ENCODE measurements around the gene DAPP1. TPM values are rescaled to one million over a fixed set of nuclear protein-coding genes. Genes with fewer than 3 reads are reported as not detected.

Gene DAPP1
- total and polyA plus RNA-seq, 2 of the 8 experiments (the other 6 are each of a cell fraction or from before 2014, with no cell fraction given) = not detected

GRCh38 chr4:99846891-99847290 lies 30.3 kb downstream of the DAPP1 start:
- H4K91ac ChIP-seq (replicated peaks; ENCODE audit: insufficient read length, low read length) = no peak overlapping the region
- H2BK20ac ChIP-seq (ENCODE audit: low read length) = no peak overlapping the region
- H4K20me1 ChIP-seq (replicated peaks in 1 of 2; ENCODE audit: control insufficient read depth in 1 of 2, insufficient read depth in 2 of 2, low read length in 2 of 2) = no peaks in the 10 kb centered on the region
- no peaks in the 10 kb centered on the region for H3K27me3 ChIP-seq (replicated peaks in 1 of 4; ENCODE audit: control insufficient read depth in 3 of 4, extremely low read depth in 1 of 4, insufficient read depth in 3 of 4, low read length in 3 of 4)
- H3K23ac ChIP-seq (ENCODE audit: insufficient read length) = no peak overlapping the region
- H3K9ac ChIP-seq (replicated peaks in 1 of 4; ENCODE audit: extremely low read depth in 1 of 4, low read depth in 3 of 4, low read length in 3 of 4) = no peak overlapping the region
- H3K79me1 ChIP-seq (ENCODE audit: low read depth, low read length) = no peaks in the 10 kb centered on the region
- 76% methylated on average over 1 of the region's 1 CpG; no CpG with 5 or more reads in 1 of the 2 experiments for WGBS, 2 experiments (ENCODE audit: extremely low coverage in 1 of 2, insufficient coverage in 1 of 2, insufficient read length in 1 of 2, insufficient replicate concordance in 2 of 2, low coverage in 1 of 2, low lambda C conversion rate in 2 of 2, missing lambda C conversion rate in 1 of 2)
- H3K4me1 ChIP-seq (replicated peaks in 1 of 4; ENCODE audit: control insufficient read depth in 3 of 4, insufficient read depth in 4 of 4, low read length in 3 of 4) = no peaks in the 10 kb centered on the region
- no peak overlapping the region for H3K27ac ChIP-seq (ENCODE audit: low read depth, low read length)
- no peak overlapping the region for H3K4ac ChIP-seq (replicated peaks; ENCODE audit: insufficient read length, low read depth, low read length)
- no peak overlapping the region for H2AFZ ChIP-seq (ENCODE audit: low read length)
- H3K23me2 ChIP-seq (ENCODE audit: low read depth, low read length) = no peaks in the 10 kb centered on the region
- H2BK120ac ChIP-seq (replicated peaks; ENCODE audit: low read depth, low read length) = no peak overlapping the region
- H3K9me3 ChIP-seq (ENCODE audit: insufficient read depth in 2 of 2, low read depth in 1 of 2, low read length in 1 of 2) = no peaks in the 10 kb centered on the region
- no peak overlapping the region for H2BK5ac ChIP-seq (ENCODE audit: low read depth, low read length)
- no peak overlapping the region for H3K4me3 ChIP-seq (ENCODE audit: extremely low read depth in 1 of 4, insufficient read depth in 2 of 4, low read depth in 3 of 4, low read length in 4 of 4)
- H4K8ac ChIP-seq (ENCODE audit: extremely low read depth, insufficient read depth, low read length) = no peak overlapping the region
- no peak overlapping the region for H2BK15ac ChIP-seq (ENCODE audit: low read length)
- H3K79me2 ChIP-seq (ENCODE audit: control insufficient read depth in 1 of 2, insufficient read depth in 2 of 2, low read length in 2 of 2) = no peaks in the 10 kb centered on the region
- FAIRE-seq (no peak), DNase-seq (ENCODE audit: low read depth in 1 of 2, low spot score in 2 of 2) (no peak)
- H2BK12ac ChIP-seq (ENCODE audit: low read depth, low read length) = no peak overlapping the region
- no peak overlapping the region for H3K56ac ChIP-seq (replicated peaks; ENCODE audit: insufficient read length, low read depth, low read length)
- no peak overlapping the region for H3K14ac ChIP-seq (ENCODE audit: insufficient read length)
- no peak overlapping the region for H3K18ac ChIP-seq (ENCODE audit: extremely low read depth, low read length)
- POLR2A ChIA-PET (ENCODE audit: partially characterized antibody) = interaction anchor here (1.0 kb wide), 1 partner anchor 103 kb away, joined by 3 read pairs; the partner anchor contains the start of gene H2AZ1
- no peak overlapping the region for H4K5ac ChIP-seq (ENCODE audit: insufficient read length, low read depth, low read length)
- no peak overlapping the region for H2AK5ac ChIP-seq (ENCODE audit: low read depth, low read length)
- TF ChIP-seq ZNF274 (IDR thresholded peaks at IDR 0.05; ENCODE audit: borderline replicate concordance, extremely low read depth, low read length) (no peak), ATF2 (IDR thresholded peaks at IDR 0.05; ENCODE audit: low read length) (no peak), CBX8 (IDR thresholded peaks at IDR 0.05; ENCODE audit: borderline replicate concordance, low read depth, low read length) (no peak), EP300 (IDR thresholded peaks at IDR 0.05; ENCODE audit: borderline replicate concordance in 1 of 2, low read depth in 2 of 2, low read length in 2 of 2) (no peak), HDAC2 (IDR thresholded peaks at IDR 0.05; ENCODE audit: borderline replicate concordance in 1 of 2, low read depth in 2 of 2, low read length in 2 of 2) (no peak), CTCF (IDR thresholded peaks at IDR 0.05; ENCODE audit: control extremely low read depth in 1 of 3, insufficient read depth in 1 of 3, low read depth in 1 of 3, low read length in 3 of 3) (no peak), TAF1 (IDR thresholded peaks at IDR 0.05; ENCODE audit: low read depth, low read length) (no peak), BCL11A (IDR thresholded peaks at IDR 0.05; ENCODE audit: low read depth in 2 of 2, low read length in 2 of 2) (no peak)
- H3K36me3 ChIP-seq (ENCODE audit: control insufficient read depth in 2 of 4, insufficient read depth in 4 of 4, low read length in 3 of 4) = no peaks in the 10 kb centered on the region
- CTCF ChIA-PET (ENCODE audit: partially characterized antibody) = interaction anchor here (1.7 kb wide), 1 partner anchor 20 kb away, joined by 5 read pairs; no protein-coding TSS in a partner anchor
- no peak overlapping the region for H3K4me2 ChIP-seq (ENCODE audit: insufficient read depth in 1 of 2, low read depth in 2 of 2, low read length in 2 of 2)

Measured in H1 (cell line).